Epithelial cell of esophagus (primary cell): ENCODE measurements around the gene RNF135.
A peak's percentile ranks its signal among the peaks of the same experiment; 100 is the strongest.
"Not testable (repeated sequence)": the region's sequence is repeated elsewhere in the genome, so short reads cannot be mapped to it uniquely, and the experiment has no call there.

Experiments used
- DNase-seq: peaks from one replicate; pipeline ENCODE4 v3.0.0; 2010; ENCODE audit warnings: low read depth
- H3K4me3 ChIP-seq: 2 replicates; pipeline ENCODE4 v1.5.1; 2011; ENCODE audit warnings: mild to moderate bottlenecking, low read length, control low read depth
- CTCF ChIP-seq: IDR thresholded peaks from 2 replicates; pipeline ENCODE4 v1.5.1; 2011; ENCODE audit warnings: low read depth, mild to moderate bottlenecking, low read length, control low read depth, inconsistent platforms; ENCODE audit not compliant: insufficient read depth; ENCODE audit errors: missing control alignments

Gene RNF135

GRCh38 chr17:30969989-30970830 lies 629 bp upstream of the RNF135 start:
- peak; percentile 66 for TF ChIP-seq CTCF
- peak; percentile 89 for DNase-seq
- H3K4me3 ChIP-seq, result peak overlapping the region; percentile 75

GRCh38 chr17:30975042-30975820 lies 4.4 kb downstream of the RNF135 start:
- DNase-seq, result no peak
- TF ChIP-seq CTCF, result no peak
- no peak overlapping the region for H3K4me3 ChIP-seq

- DNase-seq, H3K4me3 ChIP-seq: not testable (repeated sequence)
Measured at GRCh38 chr17:30979919-30980318, 9.1 kb downstream of the RNF135 start.

- H3K4me3 ChIP-seq, result no peak overlapping the region
- peak; percentile 45 for DNase-seq
- no peak for TF ChIP-seq CTCF
Measured at GRCh38 chr17:30981531-30982519, 11.0 kb downstream of the RNF135 start.

- no peak overlapping the region for H3K4me3 ChIP-seq
- DNase-seq, result no peak
- no peak for TF ChIP-seq CTCF
Measured at GRCh38 chr17:30982855-30983254, 12.0 kb downstream of the RNF135 start.

- DNase-seq, result no peak
- TF ChIP-seq CTCF, result no peak
- no peak overlapping the region for H3K4me3 ChIP-seq
Measured at GRCh38 chr17:30990458-30990857, 19.6 kb downstream of the RNF135 start.

- no peak overlapping the region for H3K4me3 ChIP-seq
- no peak for TF ChIP-seq CTCF
- DNase-seq, result no peak
Measured at GRCh38 chr17:30992551-30992950, 21.7 kb downstream of the RNF135 start.
